Stimulated activated effector memory CD8-positive, alpha-beta T cell treated with anti-CD3 and anti-CD28 coated beads, Interleukin-12 subunit alpha, Interleukin-12 subunit beta, amount 100 ng/mL, for 72 hours (primary cell): ENCODE results near the gene WNT6.

ENCODE experiments used
- ATAC-seq: fragments of 150-1000 bp; cut with Tn5 transposase; 2 replicates; pipeline ENCODE4 v1.10.0; 2021
- DNase-seq, 2 donors: peaks; one replicate each; pipeline ENCODE4 v3.0.0; 2021 to 2022; ENCODE audit warnings: low spot score in 2 of 2
- H3K27ac Mint-ChIP-seq: one replicate; pipeline ENCODE4 v1.8.0; 2022; ENCODE audit warnings: mild to moderate bottlenecking, mixed read lengths
- H3K36me3 Mint-ChIP-seq: one replicate; pipeline ENCODE4 v1.8.0; 2022; ENCODE audit warnings: mild to moderate bottlenecking, mixed read lengths
- H3K4me1 Mint-ChIP-seq: one replicate; pipeline ENCODE4 v1.8.0; 2022; ENCODE audit warnings: mixed read lengths
- H3K4me3 Mint-ChIP-seq: one replicate; pipeline ENCODE4 v1.8.0; 2022; ENCODE audit warnings: mild to moderate bottlenecking, mixed read lengths
- H3K9me3 Mint-ChIP-seq: one replicate; pipeline ENCODE4 v1.8.0; 2022; ENCODE audit warnings: mixed read lengths

The WNT6 gene

GRCh38 chr2:218859556-218859987 lies at the start of gene WNT6:
Gene WNT6, plus strand, starts transcription at chr2:218859805. Its CDS starts 233 bp downstream, at chr2:218860038.
- Mint-ChIP-seq H3K27ac (no peak within 1 kb of the TSS), H3K4me1 (peaks cover 26% of the 10 kb centered on the region), H3K36me3 (no peaks in the 10 kb centered on the region), H3K9me3 (no peaks in the 10 kb centered on the region), H3K4me3 (peak within 1 kb of the TSS; percentile 67)
- ATAC-seq (no peak), DNase-seq (no peak)

GRCh38 chr2:218810256-218810655 lies 49.3 kb upstream of the WNT6 start:
- DNase-seq (no peak), ATAC-seq (no peak)
- peaks cover under 1% of the 10 kb centered on the region for H3K9me3 Mint-ChIP-seq
- no peaks in the 10 kb centered on the region for H3K4me1 Mint-ChIP-seq
- no peak overlapping the region for H3K27ac Mint-ChIP-seq
- no peaks in the 10 kb centered on the region for H3K36me3 Mint-ChIP-seq
- no peak overlapping the region for H3K4me3 Mint-ChIP-seq

- Mint-ChIP-seq H3K4me3 (no peak overlapping the region), H3K9me3 (no peaks in the 10 kb centered on the region), H3K4me1 (no peaks in the 10 kb centered on the region), H3K27ac (no peak overlapping the region), H3K36me3 (no peaks in the 10 kb centered on the region)
- ATAC-seq (no peak), DNase-seq (no peak)
Measured at GRCh38 chr2:218811382-218811781, 48.2 kb upstream of the WNT6 start.

- DNase-seq (no peak), ATAC-seq (no peak)
- Mint-ChIP-seq H3K4me1 (no peaks in the 10 kb centered on the region), H3K9me3 (no peaks in the 10 kb centered on the region), H3K36me3 (no peaks in the 10 kb centered on the region), H3K4me3 (no peak overlapping the region), H3K27ac (no peak overlapping the region)
Measured at GRCh38 chr2:218812096-218812815, 47.3 kb upstream of the WNT6 start.

- H3K4me3 Mint-ChIP-seq, result no peak overlapping the region
- ATAC-seq (no peak), DNase-seq (no peak)
- H3K27ac Mint-ChIP-seq, result no peak overlapping the region
- H3K36me3 Mint-ChIP-seq, result no peaks in the 10 kb centered on the region
- no peaks in the 10 kb centered on the region for H3K9me3 Mint-ChIP-seq
- H3K4me1 Mint-ChIP-seq, result no peaks in the 10 kb centered on the region
Measured at GRCh38 chr2:218812861-218813260, 46.7 kb upstream of the WNT6 start.

- H3K9me3 Mint-ChIP-seq, result no peaks in the 10 kb centered on the region
- ATAC-seq (no peak), DNase-seq (no peak)
- H3K4me1 Mint-ChIP-seq, result no peaks in the 10 kb centered on the region
- no peak overlapping the region for H3K4me3 Mint-ChIP-seq
- no peak overlapping the region for H3K27ac Mint-ChIP-seq
- no peaks in the 10 kb centered on the region for H3K36me3 Mint-ChIP-seq
Measured at GRCh38 chr2:218813771-218814460, 45.7 kb upstream of the WNT6 start.

- H3K4me1 Mint-ChIP-seq, result no peaks in the 10 kb centered on the region
- no peaks in the 10 kb centered on the region for H3K9me3 Mint-ChIP-seq
- ATAC-seq, result peak; percentile 49
- no peak for DNase-seq
- no peak overlapping the region for H3K4me3 Mint-ChIP-seq
- no peaks in the 10 kb centered on the region for H3K36me3 Mint-ChIP-seq
- H3K27ac Mint-ChIP-seq, result no peak overlapping the region
Measured at GRCh38 chr2:218814540-218815243, 44.9 kb upstream of the WNT6 start.

- H3K4me1 Mint-ChIP-seq, result no peaks in the 10 kb centered on the region
- H3K9me3 Mint-ChIP-seq, result no peaks in the 10 kb centered on the region
- H3K36me3 Mint-ChIP-seq, result no peaks in the 10 kb centered on the region
Measured at GRCh38 chr2:218815244-218815637, 44.4 kb upstream of the WNT6 start.

GRCh38 chr2:218815649-218816048 lies 44.0 kb upstream of the WNT6 start:
- Mint-ChIP-seq H3K36me3 (no peaks in the 10 kb centered on the region), H3K9me3 (no peaks in the 10 kb centered on the region), H3K4me1 (no peaks in the 10 kb centered on the region), H3K27ac (no peak overlapping the region), H3K4me3 (no peak overlapping the region)
- ATAC-seq (no peak), DNase-seq (no peak)

More at GRCh38 chr2:218815244-218815637, 44.4 kb upstream of the WNT6 start:
- no peak for ATAC-seq
- Mint-ChIP-seq H3K27ac (no peak overlapping the region), H3K4me3 (no peak overlapping the region)
- DNase-seq, result no peak

GRCh38 chr2:218816561-218817011 lies 43.0 kb upstream of the WNT6 start:
- Mint-ChIP-seq H3K36me3 (no peaks in the 10 kb centered on the region), H3K4me3 (no peak overlapping the region), H3K4me1 (no peaks in the 10 kb centered on the region), H3K9me3 (no peaks in the 10 kb centered on the region), H3K27ac (no peak overlapping the region)
- DNase-seq (no peak), ATAC-seq (no peak)

GRCh38 chr2:218819093-218819492 lies 40.5 kb upstream of the WNT6 start:
- DNase-seq (no peak), ATAC-seq (no peak)
- no peaks in the 10 kb centered on the region for H3K4me1 Mint-ChIP-seq
- H3K4me3 Mint-ChIP-seq, result no peak overlapping the region
- no peak overlapping the region for H3K27ac Mint-ChIP-seq
- no peaks in the 10 kb centered on the region for H3K9me3 Mint-ChIP-seq
- no peaks in the 10 kb centered on the region for H3K36me3 Mint-ChIP-seq

- Mint-ChIP-seq H3K9me3 (no peaks in the 10 kb centered on the region), H3K4me3 (no peak overlapping the region), H3K4me1 (no peaks in the 10 kb centered on the region), H3K36me3 (no peaks in the 10 kb centered on the region), H3K27ac (no peak overlapping the region)
- no peak for DNase-seq
- no peak for ATAC-seq
Measured at GRCh38 chr2:218820746-218821369, 38.7 kb upstream of the WNT6 start.

- no peaks in the 10 kb centered on the region for H3K36me3 Mint-ChIP-seq
- no peaks in the 10 kb centered on the region for H3K9me3 Mint-ChIP-seq
- H3K4me1 Mint-ChIP-seq, result no peaks in the 10 kb centered on the region
- no peak overlapping the region for H3K4me3 Mint-ChIP-seq
- no peak for ATAC-seq
- no peak for DNase-seq
- H3K27ac Mint-ChIP-seq, result no peak overlapping the region
Measured at GRCh38 chr2:218821605-218822211, 37.9 kb upstream of the WNT6 start.

GRCh38 chr2:218822622-218823021 lies 37.0 kb upstream of the WNT6 start:
- DNase-seq, result no peak
- Mint-ChIP-seq H3K9me3 (no peaks in the 10 kb centered on the region), H3K27ac (no peak overlapping the region), H3K4me1 (no peaks in the 10 kb centered on the region), H3K36me3 (no peaks in the 10 kb centered on the region), H3K4me3 (no peak overlapping the region)
- ATAC-seq, result no peak
